K562 (cell line): ENCODE results near the gene ATF4. TPM values are rescaled to one million over a fixed set of nuclear protein-coding genes. Genes with fewer than 3 reads are reported as not detected.

Experiments
- ARHGAP35 ChIP-seq: fragments of 450-650 bp; IDR thresholded peaks from 2 replicates; pipeline ENCODE4 v1.6.1; 2018; ENCODE audit not compliant: partially characterized antibody
- ATF4 ChIP-seq: fragments of 450-650 bp; formaldehyde crosslinking; IDR thresholded peaks from 2 replicates; pipeline ENCODE4 v1.4.0; 2022; ENCODE audit warnings: mild to moderate bottlenecking, moderate library complexity
- BRCA1 ChIP-seq, 2 experiments: fragments of 450-650 bp in 1 of 2; sonication (generic) in 1 of 2; formaldehyde crosslinking in 1 of 2; IDR thresholded peaks; 2 replicates each; pipeline versions ENCODE4 v1.5.0 to v1.6.1; 2017 to 2020; ENCODE audit warnings: mild to moderate bottlenecking in 1 of 2, missing genetic modification reagents in 1 of 2
- CBX5 ChIP-seq: IDR thresholded peaks from 2 replicates; pipeline ENCODE4 v1.6.1; 2014; ENCODE audit warnings: low read depth, borderline replicate concordance
- CEBPB ChIP-seq: fragments of 450-650 bp; IDR thresholded peaks from 2 replicates; pipeline ENCODE4 v1.6.1; 2016; ENCODE audit warnings: missing genetic modification characterization, missing compliant biosample characterization
- CREB5 ChIP-seq: fragments of 250-450 bp; sonication (Bioruptor Pico); IDR thresholded peaks from 2 replicates; pipeline ENCODE4 v1.5.0; 2020; ENCODE audit warnings: mild to moderate bottlenecking
- GATAD2A ChIP-seq: fragments of 450-650 bp; IDR thresholded peaks from 2 replicates; pipeline ENCODE4 v1.6.1; 2017
- KDM4B ChIP-seq, 2 experiments: fragments of 450-650 bp in 1 of 2; sonication (generic) in 1 of 2; IDR thresholded peaks; 2 replicates each; pipeline ENCODE4 v1.6.1; 2016 to 2017; ENCODE audit warnings: borderline replicate concordance in 2 of 2, antibody characterized with exemption in 1 of 2, low read depth in 1 of 2, mild to moderate bottlenecking in 1 of 2
- PHB2 ChIP-seq: fragments of 450-650 bp; IDR thresholded peaks from 2 replicates; pipeline ENCODE4 v1.6.1; 2017; ENCODE audit warnings: low read depth
- RCOR1 ChIP-seq, 2 experiments: IDR thresholded peaks; 2 replicates each; pipeline ENCODE4 v1.6.1; 2012; ENCODE audit warnings: low read depth in 2 of 2, low read length in 2 of 2, borderline replicate concordance in 1 of 2, improper control_type of control experiment in 1 of 2
- SPI1 ChIP-seq: IDR thresholded peaks from 2 replicates; pipeline ENCODE4 v1.6.1; 2011; ENCODE audit warnings: low read depth, low read length, control low read depth, borderline replicate concordance
- ZBTB1 ChIP-seq: sonication (generic); formaldehyde crosslinking; IDR thresholded peaks from 2 replicates; pipeline ENCODE4 v1.8.1; 2023; ENCODE audit warnings: missing genetic modification reagents, low read depth, mild to moderate bottlenecking, borderline replicate concordance
- ZBTB8A ChIP-seq: fragments of 450-650 bp; IDR thresholded peaks from 2 replicates; pipeline ENCODE4 v1.6.1; 2018; ENCODE audit warnings: mild to moderate bottlenecking, moderate library complexity; ENCODE audit not compliant: partially characterized antibody
- ZNF124 ChIP-seq: sonication (generic); formaldehyde crosslinking; IDR thresholded peaks from 2 replicates; pipeline ENCODE4 v1.8.1; 2022; ENCODE audit warnings: missing genetic modification reagents
- ZNF197 ChIP-seq: fragments of 200-800 bp; sonication (Bioruptor generic); IDR thresholded peaks from 2 replicates; pipeline ENCODE4 v1.6.1; 2016; ENCODE audit warnings: low read depth, missing genetic modification characterization, missing compliant biosample characterization
- ZNF239 ChIP-seq: fragments of 250-450 bp; sonication (Bioruptor Pico); IDR thresholded peaks from 2 replicates; pipeline ENCODE4 v1.4.0; 2020; ENCODE audit warnings: mild to moderate bottlenecking
- ZNF507 ChIP-seq: conservative IDR thresholded peaks from 2 replicates; pipeline ENCODE4 v1.6.1; 2017; ENCODE audit warnings: missing genetic modification characterization, missing compliant biosample characterization
- ZNF785 ChIP-seq: fragments of 250-450 bp; sonication (Bioruptor Pico); IDR thresholded peaks from 2 replicates; pipeline ENCODE4 v1.4.0; 2020; ENCODE audit warnings: mild to moderate bottlenecking
- ZZZ3 ChIP-seq: fragments of 450-650 bp; IDR thresholded peaks from 2 replicates; pipeline ENCODE4 v1.6.1; 2016; ENCODE audit warnings: antibody characterized with exemption, mild to moderate bottlenecking, moderate library complexity
- polyA plus RNA-seq, 8 experiments: library from polyadenylated mRNA; depleted of rRNA in 4 of 8; stranded (reverse) in 5 of 8; unstranded in 3 of 8; fragments of >200 nt; fragmentation: Nextera tagmentation in 2 of 8; fragmentation: Illumina TruSeq in 1 of 8; extraction: Ambion mirVana in 2 of 8; extraction: Trizol in 1 of 8; gene quantifications; 2 replicates each; pipeline versions ENCODE4 v1.2.1 to v1.2.3, GENCODE V29; 2011 to 2014; ENCODE audit warnings: inconsistent platforms in 1 of 8, missing spikeins in 1 of 8
- total RNA-seq, 7 experiments: library from RNA; depleted of rRNA in 6 of 7; stranded (reverse); fragments of >200 nt in 6 of 7; fragmentation: Illumina TruSeq in 2 of 7; extraction: Trizol in 2 of 7; gene quantifications; 2 replicates each; pipeline versions ENCODE4 v1.2.1 to v1.2.3, GENCODE V29; 2011 to 2021; ENCODE audit warnings: low replicate concordance in 1 of 7
- TF ChIP-seq, protein P1 (sequence below): IDR thresholded peaks from 3 replicates; pipeline ENCODE4 v1.6.1; 2011; ENCODE audit warnings: borderline replicate concordance, mild to moderate bottlenecking; ENCODE audit not compliant: insufficient read length, insufficient read depth
- TF ChIP-seq, protein P2 (sequence below): fragments of 250-450 bp; sonication (Bioruptor Pico); IDR thresholded peaks from 2 replicates; pipeline ENCODE4 v1.4.0; 2020
- TF ChIP-seq, protein P3 (sequence below): fragments of 250-450 bp; sonication (Bioruptor Pico); IDR thresholded peaks from 2 replicates; pipeline ENCODE4 v1.5.0; 2022; ENCODE audit warnings: mild to moderate bottlenecking

ATF4 gene
- total and polyA plus RNA-seq, 9 of the 15 experiments (the other 6 are each of a cell fraction or from before 2014, with no cell fraction given), result 93.1 to 723 (median 355) TPM

DNA sequence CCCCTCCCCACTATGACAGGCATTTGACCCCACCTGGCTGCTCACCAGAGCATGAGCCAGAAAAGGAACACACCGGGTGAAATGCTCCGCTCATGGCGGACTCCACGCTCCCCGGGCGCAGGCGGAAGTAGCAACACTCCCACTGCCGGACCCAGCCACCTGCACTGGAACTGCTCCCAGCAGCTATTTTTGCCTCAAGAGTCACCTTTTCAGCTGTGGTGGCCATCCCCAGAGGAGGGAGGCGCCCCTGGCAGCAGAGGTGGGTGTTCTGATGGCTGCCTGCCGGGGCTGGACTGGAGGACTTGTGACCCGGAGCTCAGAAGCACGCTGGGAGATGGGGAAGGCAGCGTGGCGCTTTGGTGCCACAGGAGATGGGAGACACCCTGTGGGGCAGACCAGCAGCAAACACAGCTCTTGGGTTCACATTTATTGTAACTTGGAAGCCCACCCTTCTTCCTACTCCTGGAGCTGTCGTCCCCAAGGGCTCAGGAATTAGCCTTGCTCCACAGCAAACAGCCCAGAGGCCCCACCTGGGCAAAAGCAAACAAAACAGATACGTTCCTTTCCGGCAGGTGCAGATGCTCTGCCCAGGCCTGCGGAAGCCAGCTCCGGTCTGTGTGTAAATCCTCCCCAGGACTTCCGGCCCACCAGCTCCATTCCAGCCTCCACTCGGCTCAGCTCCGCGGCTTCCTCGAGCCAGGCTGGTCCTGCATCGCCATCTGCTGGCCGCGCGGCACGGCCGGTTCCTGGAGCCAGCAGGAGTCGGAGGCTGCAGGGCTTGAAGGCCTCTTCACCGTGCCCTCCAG is 8.5 kb downstream of the ATF4 start (continued):
- TF ChIP-seq, protein P1, sequence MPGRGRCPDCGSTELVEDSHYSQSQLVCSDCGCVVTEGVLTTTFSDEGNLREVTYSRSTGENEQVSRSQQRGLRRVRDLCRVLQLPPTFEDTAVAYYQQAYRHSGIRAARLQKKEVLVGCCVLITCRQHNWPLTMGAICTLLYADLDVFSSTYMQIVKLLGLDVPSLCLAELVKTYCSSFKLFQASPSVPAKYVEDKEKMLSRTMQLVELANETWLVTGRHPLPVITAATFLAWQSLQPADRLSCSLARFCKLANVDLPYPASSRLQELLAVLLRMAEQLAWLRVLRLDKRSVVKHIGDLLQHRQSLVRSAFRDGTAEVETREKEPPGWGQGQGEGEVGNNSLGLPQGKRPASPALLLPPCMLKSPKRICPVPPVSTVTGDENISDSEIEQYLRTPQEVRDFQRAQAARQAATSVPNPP, result no peak
- no peak for TF ChIP-seq ZBTB8A
- TF ChIP-seq CEBPB, result no peak
- TF ChIP-seq, protein P2, sequence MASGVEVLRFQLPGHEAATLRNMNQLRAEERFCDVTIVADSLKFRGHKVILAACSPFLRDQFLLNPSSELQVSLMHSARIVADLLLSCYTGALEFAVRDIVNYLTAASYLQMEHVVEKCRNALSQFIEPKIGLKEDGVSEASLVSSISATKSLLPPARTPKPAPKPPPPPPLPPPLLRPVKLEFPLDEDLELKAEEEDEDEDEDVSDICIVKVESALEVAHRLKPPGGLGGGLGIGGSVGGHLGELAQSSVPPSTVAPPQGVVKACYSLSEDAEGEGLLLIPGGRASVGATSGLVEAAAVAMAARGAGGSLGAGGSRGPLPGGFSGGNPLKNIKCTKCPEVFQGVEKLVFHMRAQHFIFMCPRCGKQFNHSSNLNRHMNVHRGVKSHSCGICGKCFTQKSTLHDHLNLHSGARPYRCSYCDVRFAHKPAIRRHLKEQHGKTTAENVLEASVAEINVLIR (CRISPR knock-in tag), result no peak
- TF ChIP-seq ARHGAP35, result no peak
- TF ChIP-seq ZBTB1 (CRISPR knock-in tag), result no peak
- TF ChIP-seq RCOR1 (IDR thresholded peaks at IDR 0.05; ENCODE audit: borderline replicate concordance in 1 of 2, low read depth in 2 of 2, low read length in 2 of 2), result no peak; a peak in 1 of 4 replicates
- peak in 1 of 2 experiments; percentile 62; a peak in 1 of 4 replicates for TF ChIP-seq KDM4B (IDR thresholded peaks at IDR 0.05; ENCODE audit: borderline replicate concordance in 2 of 2, low read depth in 1 of 2)
- TF ChIP-seq ZNF124, result no peak
- no peak for TF ChIP-seq ATF4 (CRISPR knock-in tag)
- no peak for TF ChIP-seq BRCA1 (IDR thresholded peaks at IDR 0.05)
- TF ChIP-seq BRCA1 (CRISPR knock-in tag; IDR thresholded peaks at IDR 0.05), result no peak
- TF ChIP-seq ZZZ3, result no peak
- TF ChIP-seq, protein P3, sequence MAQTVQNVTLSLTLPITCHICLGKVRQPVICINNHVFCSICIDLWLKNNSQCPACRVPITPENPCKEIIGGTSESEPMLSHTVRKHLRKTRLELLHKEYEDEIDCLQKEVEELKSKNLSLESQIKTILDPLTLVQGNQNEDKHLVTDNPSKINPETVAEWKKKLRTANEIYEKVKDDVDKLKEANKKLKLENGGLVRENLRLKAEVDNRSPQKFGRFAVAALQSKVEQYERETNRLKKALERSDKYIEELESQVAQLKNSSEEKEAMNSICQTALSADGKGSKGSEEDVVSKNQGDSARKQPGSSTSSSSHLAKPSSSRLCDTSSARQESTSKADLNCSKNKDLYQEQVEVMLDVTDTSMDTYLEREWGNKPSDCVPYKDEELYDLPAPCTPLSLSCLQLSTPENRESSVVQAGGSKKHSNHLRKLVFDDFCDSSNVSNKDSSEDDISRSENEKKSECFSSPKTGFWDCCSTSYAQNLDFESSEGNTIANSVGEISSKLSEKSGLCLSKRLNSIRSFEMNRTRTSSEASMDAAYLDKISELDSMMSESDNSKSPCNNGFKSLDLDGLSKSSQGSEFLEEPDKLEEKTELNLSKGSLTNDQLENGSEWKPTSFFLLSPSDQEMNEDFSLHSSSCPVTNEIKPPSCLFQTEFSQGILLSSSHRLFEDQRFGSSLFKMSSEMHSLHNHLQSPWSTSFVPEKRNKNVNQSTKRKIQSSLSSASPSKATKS (CRISPR knock-in tag), result no peak
- TF ChIP-seq ZNF507 (tag), result no peak
- no peak for TF ChIP-seq ZNF197 (CRISPR knock-in tag)
- TF ChIP-seq ZNF785, result no peak
- TF ChIP-seq SPI1, result peak; percentile 32; the same call in 1 of the 2 replicates
- TF ChIP-seq CREB5 (CRISPR knock-in tag), result no peak
- TF ChIP-seq ZNF239 (CRISPR knock-in tag), result no peak
- TF ChIP-seq PHB2, result no peak
- no peak for TF ChIP-seq CBX5
- TF ChIP-seq GATAD2A, result no peak
